ENCODE measurements around the gene HDAC4. TPM values are rescaled to one million over a fixed set of nuclear protein-coding genes. Genes with fewer than 3 reads are reported as not detected.

Gene HDAC4
- total RNA-seq, 1 experiment from 2014 or later, result 47.6 TPM

GRCh38 chr2:239250216-239251081, 150.4 kb downstream of the HDAC4 start:
- peak overlapping the region; percentile 95 for H3K27ac ChIP-seq (ENCODE audit: low read depth, low read length)
- no peak for ATAC-seq
- H3K79me2 ChIP-seq (ENCODE audit: insufficient read depth, low read length), result peaks cover 54% of the 10 kb centered on the region

More at GRCh38 chr2:239250216-239251081, 150.4 kb downstream of the HDAC4 start:
- no peaks in the 10 kb centered on the region for H3K9me2 ChIP-seq (ENCODE audit: insufficient read depth)
- peak overlapping the region; percentile 80 for H3K4me2 ChIP-seq (ENCODE audit: low read length)
- no peaks in the 10 kb centered on the region for H4K20me1 ChIP-seq (ENCODE audit: insufficient read depth)
- no peaks in the 10 kb centered on the region for H3K9me3 ChIP-seq (ENCODE audit: control insufficient read depth in 1 of 2, insufficient read depth in 1 of 2, low read depth in 1 of 2, low read length in 2 of 2)
- ChIA-PET RAD21 (ENCODE audit: low non-redundant PET in 1 of 2, low total read pairs in 2 of 2, uncharacterized antibody in 2 of 2, unreplicated experiment in 2 of 2) (no interaction called here), CTCF (no interaction called here), POLR2A (interaction anchor here (0.8 to 1.3 kb wide), 3 partner anchors 16 to 151 kb away, joined by 3 to 4 read pairs (median 3); partner anchors contain the start of gene HDAC4)
- TF ChIP-seq ELF1 (IDR thresholded peaks at IDR 0.05; ENCODE audit: borderline replicate concordance, low read depth) (no peak), CBX3 (IDR thresholded peaks at IDR 0.05; ENCODE audit: low read depth) (no peak), SP1 (IDR thresholded peaks at IDR 0.05; ENCODE audit: low read depth) (no peak), SRF (IDR thresholded peaks at IDR 0.05; ENCODE audit: low read depth) (no peak), POLR2A (IDR thresholded peaks at IDR 0.05; ENCODE audit: borderline replicate concordance, extremely low read depth, insufficient read depth, insufficient read length) (no peak), TCF7L2 (IDR thresholded peaks at IDR 0.05; ENCODE audit: borderline replicate concordance, extremely low read depth, insufficient read depth, insufficient read length) (no peak), FOSL1 (IDR thresholded peaks at IDR 0.05; ENCODE audit: low read depth) (no peak), RAD21 (IDR thresholded peaks at IDR 0.05; ENCODE audit: low read depth) (no peak), CEBPB (IDR thresholded peaks at IDR 0.05; ENCODE audit: low read depth) (no peak), POLR2AphosphoS5 (IDR thresholded peaks at IDR 0.05; ENCODE audit: low read depth, low read length) (no peak), EZH2 (IDR thresholded peaks at IDR 0.05) (no peak), EZH2phosphoT487 (IDR thresholded peaks at IDR 0.05; ENCODE audit: borderline replicate concordance) (no peak)
- TF ChIP-seq, protein P1, sequence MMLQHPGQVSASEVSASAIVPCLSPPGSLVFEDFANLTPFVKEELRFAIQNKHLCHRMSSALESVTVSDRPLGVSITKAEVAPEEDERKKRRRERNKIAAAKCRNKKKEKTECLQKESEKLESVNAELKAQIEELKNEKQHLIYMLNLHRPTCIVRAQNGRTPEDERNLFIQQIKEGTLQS (IDR thresholded peaks at IDR 0.05), result no peak
- TF ChIP-seq, protein P2, sequence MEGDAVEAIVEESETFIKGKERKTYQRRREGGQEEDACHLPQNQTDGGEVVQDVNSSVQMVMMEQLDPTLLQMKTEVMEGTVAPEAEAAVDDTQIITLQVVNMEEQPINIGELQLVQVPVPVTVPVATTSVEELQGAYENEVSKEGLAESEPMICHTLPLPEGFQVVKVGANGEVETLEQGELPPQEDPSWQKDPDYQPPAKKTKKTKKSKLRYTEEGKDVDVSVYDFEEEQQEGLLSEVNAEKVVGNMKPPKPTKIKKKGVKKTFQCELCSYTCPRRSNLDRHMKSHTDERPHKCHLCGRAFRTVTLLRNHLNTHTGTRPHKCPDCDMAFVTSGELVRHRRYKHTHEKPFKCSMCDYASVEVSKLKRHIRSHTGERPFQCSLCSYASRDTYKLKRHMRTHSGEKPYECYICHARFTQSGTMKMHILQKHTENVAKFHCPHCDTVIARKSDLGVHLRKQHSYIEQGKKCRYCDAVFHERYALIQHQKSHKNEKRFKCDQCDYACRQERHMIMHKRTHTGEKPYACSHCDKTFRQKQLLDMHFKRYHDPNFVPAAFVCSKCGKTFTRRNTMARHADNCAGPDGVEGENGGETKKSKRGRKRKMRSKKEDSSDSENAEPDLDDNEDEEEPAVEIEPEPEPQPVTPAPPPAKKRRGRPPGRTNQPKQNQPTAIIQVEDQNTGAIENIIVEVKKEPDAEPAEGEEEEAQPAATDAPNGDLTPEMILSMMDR (IDR thresholded peaks at IDR 0.05 in 2 of 3, conservative IDR thresholded peaks at IDR 0.05 in 1 of 3; ENCODE audit: borderline replicate concordance in 1 of 3, insufficient read depth in 1 of 3, low read depth in 2 of 3, low read length in 2 of 3), result no peak
- TF ChIP-seq, protein P3, sequence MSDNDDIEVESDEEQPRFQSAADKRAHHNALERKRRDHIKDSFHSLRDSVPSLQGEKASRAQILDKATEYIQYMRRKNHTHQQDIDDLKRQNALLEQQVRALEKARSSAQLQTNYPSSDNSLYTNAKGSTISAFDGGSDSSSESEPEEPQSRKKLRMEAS (IDR thresholded peaks at IDR 0.05), result no peak
- TF ChIP-seq, protein P4, sequence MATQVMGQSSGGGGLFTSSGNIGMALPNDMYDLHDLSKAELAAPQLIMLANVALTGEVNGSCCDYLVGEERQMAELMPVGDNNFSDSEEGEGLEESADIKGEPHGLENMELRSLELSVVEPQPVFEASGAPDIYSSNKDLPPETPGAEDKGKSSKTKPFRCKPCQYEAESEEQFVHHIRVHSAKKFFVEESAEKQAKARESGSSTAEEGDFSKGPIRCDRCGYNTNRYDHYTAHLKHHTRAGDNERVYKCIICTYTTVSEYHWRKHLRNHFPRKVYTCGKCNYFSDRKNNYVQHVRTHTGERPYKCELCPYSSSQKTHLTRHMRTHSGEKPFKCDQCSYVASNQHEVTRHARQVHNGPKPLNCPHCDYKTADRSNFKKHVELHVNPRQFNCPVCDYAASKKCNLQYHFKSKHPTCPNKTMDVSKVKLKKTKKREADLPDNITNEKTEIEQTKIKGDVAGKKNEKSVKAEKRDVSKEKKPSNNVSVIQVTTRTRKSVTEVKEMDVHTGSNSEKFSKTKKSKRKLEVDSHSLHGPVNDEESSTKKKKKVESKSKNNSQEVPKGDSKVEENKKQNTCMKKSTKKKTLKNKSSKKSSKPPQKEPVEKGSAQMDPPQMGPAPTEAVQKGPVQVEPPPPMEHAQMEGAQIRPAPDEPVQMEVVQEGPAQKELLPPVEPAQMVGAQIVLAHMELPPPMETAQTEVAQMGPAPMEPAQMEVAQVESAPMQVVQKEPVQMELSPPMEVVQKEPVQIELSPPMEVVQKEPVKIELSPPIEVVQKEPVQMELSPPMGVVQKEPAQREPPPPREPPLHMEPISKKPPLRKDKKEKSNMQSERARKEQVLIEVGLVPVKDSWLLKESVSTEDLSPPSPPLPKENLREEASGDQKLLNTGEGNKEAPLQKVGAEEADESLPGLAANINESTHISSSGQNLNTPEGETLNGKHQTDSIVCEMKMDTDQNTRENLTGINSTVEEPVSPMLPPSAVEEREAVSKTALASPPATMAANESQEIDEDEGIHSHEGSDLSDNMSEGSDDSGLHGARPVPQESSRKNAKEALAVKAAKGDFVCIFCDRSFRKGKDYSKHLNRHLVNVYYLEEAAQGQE (IDR thresholded peaks at IDR 0.05; ENCODE audit: low read depth), result no peak
- TF ChIP-seq, protein P5, sequence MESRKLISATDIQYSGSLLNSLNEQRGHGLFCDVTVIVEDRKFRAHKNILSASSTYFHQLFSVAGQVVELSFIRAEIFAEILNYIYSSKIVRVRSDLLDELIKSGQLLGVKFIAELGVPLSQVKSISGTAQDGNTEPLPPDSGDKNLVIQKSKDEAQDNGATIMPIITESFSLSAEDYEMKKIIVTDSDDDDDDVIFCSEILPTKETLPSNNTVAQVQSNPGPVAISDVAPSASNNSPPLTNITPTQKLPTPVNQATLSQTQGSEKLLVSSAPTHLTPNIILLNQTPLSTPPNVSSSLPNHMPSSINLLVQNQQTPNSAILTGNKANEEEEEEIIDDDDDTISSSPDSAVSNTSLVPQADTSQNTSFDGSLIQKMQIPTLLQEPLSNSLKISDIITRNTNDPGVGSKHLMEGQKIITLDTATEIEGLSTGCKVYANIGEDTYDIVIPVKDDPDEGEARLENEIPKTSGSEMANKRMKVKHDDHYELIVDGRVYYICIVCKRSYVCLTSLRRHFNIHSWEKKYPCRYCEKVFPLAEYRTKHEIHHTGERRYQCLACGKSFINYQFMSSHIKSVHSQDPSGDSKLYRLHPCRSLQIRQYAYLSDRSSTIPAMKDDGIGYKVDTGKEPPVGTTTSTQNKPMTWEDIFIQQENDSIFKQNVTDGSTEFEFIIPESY (IDR thresholded peaks at IDR 0.05; ENCODE audit: extremely low read depth, insufficient replicate concordance, low read length), result no peak
- no peaks in the 10 kb centered on the region for H3K27me3 ChIP-seq (ENCODE audit: insufficient read depth, low read length)
- H3K36me3 ChIP-seq (ENCODE audit: control insufficient read depth in 1 of 2, insufficient read depth in 2 of 2, low read length in 2 of 2), result no peaks in the 10 kb centered on the region
- no peak for DNase-seq (ENCODE audit: low read depth, low spot score)
- peaks cover 65 to 98% of the 10 kb centered on the region in 2 experiments for H3K4me1 ChIP-seq (ENCODE audit: control insufficient read depth in 1 of 2, insufficient read depth in 2 of 2, low read length in 2 of 2)
- BruUV-seq (replicated peaks), result no TSS peak
- peak overlapping the region in 1 of 2 experiments; percentile 27; a peak in 2 of 4 replicates for H3K4me3 ChIP-seq (replicated peaks in 1 of 2; ENCODE audit: low read depth in 1 of 2, low read length in 2 of 2)
- peak overlapping the region; percentile 80 for H3K9ac ChIP-seq (ENCODE audit: low read length)
- intact Hi-C loops (cut with micrococcal nuclease), result no loop called here
- H2AFZ ChIP-seq (ENCODE audit: low read depth, low read length, poor library complexity, severe bottlenecking), result no peak overlapping the region
